Astrocyte (in vitro differentiated cells and primary cell): Measurements from ENCODE around the gene NCBP1. TPM values are rescaled to one million over a fixed set of nuclear protein-coding genes. Genes with fewer than 3 reads are reported as not detected.

ENCODE experiments used
- DNase-seq: peaks from one replicate; pipeline ENCODE4 v3.0.0-alpha.2; 2010; ENCODE audit warnings: low read depth
- FAIRE-seq: peaks from 2 replicates; lab custom pipeline; 2011; peaks lifted over from hg19 to GRCh38; lab: Jason Lieb, UNC
- H2AFZ ChIP-seq: 2 replicates; pipeline ENCODE4 v1.6.0; 2012; ENCODE audit warnings: low read depth, low read length, inconsistent platforms
- H3K27ac ChIP-seq: 2 replicates; pipeline ENCODE4 v1.5.1; 2011; ENCODE audit warnings: low read depth, low read length, inconsistent platforms
- H3K27me3 ChIP-seq: 2 replicates; pipeline ENCODE4 v1.6.0; 2011; ENCODE audit warnings: low read length, inconsistent platforms; ENCODE audit not compliant: insufficient read depth
- H3K36me3 ChIP-seq: 2 replicates; pipeline ENCODE4 v1.5.1; 2011; ENCODE audit warnings: low read length, inconsistent platforms; ENCODE audit not compliant: insufficient read depth
- H3K4me1 ChIP-seq: 2 replicates; pipeline ENCODE4 v1.5.1; 2011; ENCODE audit warnings: low read length, inconsistent platforms; ENCODE audit not compliant: insufficient read depth
- H3K4me2 ChIP-seq: 2 replicates; pipeline ENCODE4 v1.6.0; 2012; ENCODE audit warnings: low read length, inconsistent platforms
- H3K4me3 ChIP-seq: 2 replicates; pipeline ENCODE4 v1.5.1; 2011; ENCODE audit warnings: low read depth, mild to moderate bottlenecking, low read length, inconsistent platforms; ENCODE audit not compliant: insufficient read depth
- H3K79me2 ChIP-seq: 2 replicates; pipeline ENCODE4 v1.6.0; 2012; ENCODE audit warnings: mild to moderate bottlenecking, low read length, inconsistent platforms; ENCODE audit not compliant: insufficient read depth
- H3K9ac ChIP-seq: 2 replicates; pipeline ENCODE4 v1.6.0; 2012; ENCODE audit warnings: mild to moderate bottlenecking, low read length, inconsistent platforms
- H3K9me3 ChIP-seq: 2 replicates; pipeline ENCODE4 v1.5.1; 2012; ENCODE audit warnings: low read depth, mild to moderate bottlenecking, low read length, inconsistent platforms; ENCODE audit not compliant: insufficient read depth
- H4K20me1 ChIP-seq: 2 replicates; pipeline ENCODE4 v1.6.0; 2012; ENCODE audit warnings: low read length, inconsistent platforms; ENCODE audit not compliant: insufficient read depth
- H3K27ac Mint-ChIP-seq: one replicate; pipeline ENCODE4 v1.8.0; 2021; ENCODE audit warnings: mild to moderate bottlenecking, mixed read lengths; ENCODE audit not compliant: unreplicated experiment
- H3K27me3 Mint-ChIP-seq: one replicate; pipeline ENCODE4 v1.8.0; 2021; ENCODE audit warnings: low read depth, mixed read lengths; ENCODE audit not compliant: unreplicated experiment
- H3K36me3 Mint-ChIP-seq: one replicate; pipeline ENCODE4 v1.8.0; 2021; ENCODE audit warnings: low read depth, mixed read lengths; ENCODE audit not compliant: unreplicated experiment
- H3K4me1 Mint-ChIP-seq: one replicate; pipeline ENCODE4 v1.8.0; 2021; ENCODE audit warnings: low read depth, mixed read lengths; ENCODE audit not compliant: unreplicated experiment
- H3K4me3 Mint-ChIP-seq: one replicate; pipeline ENCODE4 v1.8.0; 2021; ENCODE audit warnings: mild to moderate bottlenecking, moderate library complexity, mixed read lengths; ENCODE audit not compliant: unreplicated experiment
- H3K9me3 Mint-ChIP-seq: one replicate; pipeline ENCODE4 v1.8.0; 2021; ENCODE audit warnings: mild to moderate bottlenecking, mixed read lengths; ENCODE audit not compliant: unreplicated experiment
- CTCF ChIP-seq: IDR thresholded peaks from 2 replicates; pipeline ENCODE4 v1.5.1; 2011; ENCODE audit warnings: low read depth, mild to moderate bottlenecking, inconsistent platforms, low read length, moderate library complexity; ENCODE audit not compliant: insufficient read depth
- EZH2 ChIP-seq: IDR thresholded peaks from 2 replicates; pipeline ENCODE4 v1.6.1; 2012; ENCODE audit warnings: mild to moderate bottlenecking, low read length, inconsistent platforms; ENCODE audit not compliant: insufficient read depth
- total RNA-seq: library from RNA; stranded (reverse); gene quantifications from 2 replicates; pipeline ENCODE4 v1.2.1, GENCODE V29; 2021

The NCBP1 gene
- total RNA-seq, 1 donor from 2014 or later, result 43.0 TPM

GRCh38 chr9:97704851-97705250 lies 71.2 kb downstream of the NCBP1 start:
- Histone ChIP-seq H3K9me3 (no peaks in the 10 kb centered on the region), H3K4me3 (no peak overlapping the region), H3K79me2 (no peaks in the 10 kb centered on the region), H3K36me3 (no peaks in the 10 kb centered on the region), H3K4me1 (peaks cover 17% of the 10 kb centered on the region), H3K27me3 (peaks cover 23% of the 10 kb centered on the region), H3K9ac (no peak overlapping the region), H3K4me2 (no peak overlapping the region), H3K27ac (no peak overlapping the region), H2AFZ (no peak overlapping the region), H4K20me1 (peaks cover 6% of the 10 kb centered on the region)
- DNase-seq (no peak), FAIRE-seq (no peak)
- Mint-ChIP-seq H3K27ac (peak overlapping the region; percentile 99), H3K27me3 (peaks cover 20% of the 10 kb centered on the region), H3K4me3 (no peak overlapping the region), H3K9me3 (no peaks in the 10 kb centered on the region), H3K4me1 (peaks cover 19% of the 10 kb centered on the region), H3K36me3 (peaks cover 2% of the 10 kb centered on the region)
- TF ChIP-seq EZH2 (no peak), CTCF (no peak)

- FAIRE-seq, result no peak
Observed at GRCh38 chr9:97705354-97705950, 71.8 kb downstream of the NCBP1 start.

More at GRCh38 chr9:97705354-97705950, 71.8 kb downstream of the NCBP1 start:
- Histone ChIP-seq H3K4me2 (no peak overlapping the region), H4K20me1 (peaks cover 6% of the 10 kb centered on the region), H3K4me1 (peaks cover 17% of the 10 kb centered on the region), H3K9ac (no peak overlapping the region), H3K79me2 (no peaks in the 10 kb centered on the region), H3K36me3 (no peaks in the 10 kb centered on the region), H2AFZ (no peak overlapping the region), H3K27me3 (peaks cover 26% of the 10 kb centered on the region), H3K9me3 (no peaks in the 10 kb centered on the region), H3K4me3 (no peak overlapping the region), H3K27ac (no peak overlapping the region)
- Mint-ChIP-seq H3K27ac (peak overlapping the region; percentile 10), H3K4me1 (peaks cover 19% of the 10 kb centered on the region), H3K36me3 (peaks cover 2% of the 10 kb centered on the region), H3K9me3 (no peaks in the 10 kb centered on the region), H3K27me3 (peaks cover 22% of the 10 kb centered on the region), H3K4me3 (peak overlapping the region; percentile 51)
- DNase-seq, result peak; percentile 74
- TF ChIP-seq EZH2, result no peak
- TF ChIP-seq CTCF, result no peak
